GM15510 (cell line): ENCODE data around the gene WWP2.

ENCODE experiments used
- POLR2A ChIP-seq: IDR thresholded peaks from 3 replicates; pipeline ENCODE4 v1.6.1; 2011; ENCODE audit warnings: borderline replicate concordance; ENCODE audit not compliant: insufficient read length; ENCODE audit errors: extremely low read depth

The WWP2 gene

DNA sequence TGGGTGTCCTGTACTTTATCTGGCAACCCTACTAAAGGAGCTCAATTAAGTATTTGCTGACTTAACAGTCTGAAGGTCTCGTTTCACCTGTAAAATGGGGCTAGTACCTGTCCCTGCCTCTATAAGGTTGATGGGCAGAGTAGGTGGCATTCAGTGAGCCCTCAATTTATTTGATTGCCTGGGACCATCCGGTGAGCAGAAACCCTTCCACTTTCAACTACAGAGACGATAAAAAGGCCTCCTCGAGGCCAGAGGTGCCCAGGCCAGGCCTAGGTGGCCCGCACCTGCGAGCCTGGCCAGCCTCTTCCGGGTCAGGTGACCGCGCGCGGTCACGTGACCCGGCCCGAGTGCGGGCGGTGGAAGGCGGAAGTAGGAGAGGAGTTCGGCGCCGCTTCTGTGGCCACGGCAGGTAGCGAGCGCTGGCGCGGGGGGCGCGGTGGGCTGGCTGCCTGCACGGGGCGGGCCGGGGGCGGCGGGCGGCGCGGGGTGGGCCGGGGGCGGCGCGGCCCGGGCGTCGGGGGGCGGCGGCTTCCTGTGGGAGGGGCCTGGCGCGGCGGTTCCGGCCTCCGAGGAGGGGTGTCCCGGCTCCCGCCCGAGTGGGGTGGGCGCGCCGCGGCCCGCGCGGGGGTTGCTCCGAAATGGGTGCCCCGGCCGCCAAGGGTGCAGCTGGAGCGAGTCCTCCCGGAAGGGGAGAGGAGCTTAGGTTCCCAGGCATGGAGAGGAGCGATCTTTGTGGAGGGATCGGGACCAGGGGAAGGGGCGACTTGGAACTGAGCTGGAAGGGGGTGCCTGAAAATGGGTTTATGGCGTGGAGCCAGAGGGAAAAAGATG is at the start of gene WWP2:
Gene WWP2 (plus strand): TSS at position 350 of the 831 bp plus-strand sequence. CDS start 24,679 bp downstream, outside the sequence.
- peak; percentile 87 for TF ChIP-seq POLR2A

DNA sequence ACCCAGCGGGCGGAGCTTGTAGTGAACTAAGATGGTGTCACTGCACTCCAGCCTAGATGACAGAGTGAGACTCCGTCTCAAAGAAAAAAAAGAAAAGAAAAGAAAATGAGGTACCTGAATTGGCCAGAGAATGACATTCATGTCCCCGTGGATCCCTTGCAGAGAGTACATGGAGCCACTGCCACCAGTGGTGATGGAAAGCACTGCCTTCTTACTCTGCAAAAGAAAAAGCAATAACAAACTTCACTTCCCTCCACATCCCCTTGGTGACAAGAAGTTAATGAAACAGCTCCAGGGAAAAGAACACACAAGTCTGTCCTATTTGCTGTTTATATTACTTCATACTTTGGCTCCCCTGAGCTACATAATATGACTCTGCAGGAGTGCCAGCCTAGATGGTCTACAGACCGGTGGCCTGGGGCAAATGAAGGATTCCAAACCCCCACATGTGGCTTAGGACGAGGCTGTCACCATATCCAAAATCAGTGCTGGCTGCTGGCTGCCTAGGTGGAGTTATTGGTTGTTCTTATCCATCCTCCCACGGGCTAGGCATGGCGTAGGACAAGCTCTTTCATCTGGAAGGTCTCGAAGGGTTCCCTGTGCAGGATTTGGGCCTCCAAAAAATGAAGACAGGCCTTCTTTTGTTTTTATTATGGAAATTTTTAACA is 49.1 kb upstream of the WWP2 start:
- no peak for TF ChIP-seq POLR2A

- TF ChIP-seq POLR2A = no peak
These were observed 45.1 kb upstream of the WWP2 start for GRCh38 chr16:69717066-69717465.

DNA sequence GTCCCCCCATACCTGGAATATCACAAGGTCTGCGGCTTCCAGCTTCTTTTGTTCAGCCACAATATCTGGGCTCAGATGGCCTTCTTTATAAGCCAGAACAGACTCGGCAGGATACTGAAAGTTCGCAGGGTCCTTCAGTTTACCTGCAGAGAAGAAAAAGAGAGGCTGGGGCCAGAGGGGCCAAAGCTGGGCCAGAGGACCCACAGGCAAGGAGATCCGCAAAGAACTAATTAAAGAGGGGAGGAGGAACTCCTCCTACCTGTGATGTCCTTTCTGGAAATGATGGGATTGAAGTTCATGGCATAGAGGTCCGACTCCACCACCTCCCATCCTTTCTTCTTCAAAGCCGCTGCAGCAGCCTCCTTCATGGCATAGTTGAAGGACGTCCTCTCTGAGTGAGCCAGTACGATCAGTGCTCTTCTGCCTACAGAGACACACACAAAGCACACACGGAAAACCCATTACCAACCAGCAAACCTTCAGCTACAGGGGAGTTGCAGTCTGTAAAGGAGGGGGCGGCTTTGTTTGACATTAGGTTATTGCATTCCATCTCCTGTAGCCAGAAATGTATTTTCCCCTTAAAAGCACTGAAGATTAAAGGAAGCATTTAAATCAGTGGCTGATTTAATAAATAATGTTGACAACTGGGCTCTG is 43.9 kb upstream of the WWP2 start:
- no peak for TF ChIP-seq POLR2A

GRCh38 chr16:69720822-69721430 is 41.2 kb upstream of the WWP2 start:
- no peak for TF ChIP-seq POLR2A

- no peak for TF ChIP-seq POLR2A
These were observed 40.6 kb upstream of the WWP2 start for GRCh38 chr16:69721441-69721957.

DNA sequence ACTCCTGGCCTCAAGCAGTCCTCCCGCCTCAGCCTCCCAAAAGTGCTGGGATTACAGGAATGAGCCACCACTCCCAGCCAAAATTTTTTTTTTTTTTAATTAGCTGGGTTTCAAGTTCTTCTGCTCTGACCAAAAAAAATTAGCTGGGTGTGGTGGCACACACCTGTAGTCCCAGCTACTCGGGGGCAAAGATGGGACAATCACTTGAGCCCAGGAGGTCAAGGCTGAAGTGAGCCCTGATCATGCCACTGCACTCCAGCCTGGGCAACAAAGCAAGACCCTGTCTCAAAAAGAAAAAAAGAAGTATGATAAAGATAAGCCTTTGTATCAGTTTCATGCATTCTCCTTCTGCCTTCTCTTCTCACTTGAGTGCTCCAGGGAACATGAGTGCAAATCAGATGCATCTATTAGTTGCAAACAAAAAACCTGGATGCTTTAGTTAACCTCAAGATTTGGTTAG is 37.7 kb upstream of the WWP2 start:
- TF ChIP-seq POLR2A = no peak

DNA sequence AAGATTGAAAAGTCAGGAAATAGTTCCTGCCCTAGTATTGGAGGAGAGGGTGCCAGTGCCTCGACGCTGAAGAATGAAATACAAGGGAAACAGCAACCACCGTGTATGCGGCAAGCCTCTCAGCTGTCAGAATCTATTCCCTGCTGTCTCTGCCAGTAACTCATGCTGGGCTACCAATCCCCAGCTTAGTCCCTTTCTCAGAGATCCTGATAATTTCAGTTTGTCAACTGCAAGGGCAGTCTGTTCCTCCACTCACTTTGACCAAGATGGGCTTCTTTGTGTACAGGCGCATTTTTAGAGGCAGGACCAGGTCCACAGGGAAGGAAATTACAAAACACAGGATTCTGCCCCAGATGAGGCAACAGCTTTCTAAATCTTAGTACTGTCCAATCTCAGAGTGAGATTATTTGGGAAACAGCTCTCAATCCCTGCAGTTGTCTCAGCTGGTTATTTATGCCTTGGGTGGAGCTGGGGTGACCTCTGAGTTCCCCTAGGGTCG is 37.1 kb upstream of the WWP2 start:
- no peak for TF ChIP-seq POLR2A

- TF ChIP-seq POLR2A = no peak
These were observed 36.4 kb upstream of the WWP2 start for GRCh38 chr16:69725480-69726312.

DNA sequence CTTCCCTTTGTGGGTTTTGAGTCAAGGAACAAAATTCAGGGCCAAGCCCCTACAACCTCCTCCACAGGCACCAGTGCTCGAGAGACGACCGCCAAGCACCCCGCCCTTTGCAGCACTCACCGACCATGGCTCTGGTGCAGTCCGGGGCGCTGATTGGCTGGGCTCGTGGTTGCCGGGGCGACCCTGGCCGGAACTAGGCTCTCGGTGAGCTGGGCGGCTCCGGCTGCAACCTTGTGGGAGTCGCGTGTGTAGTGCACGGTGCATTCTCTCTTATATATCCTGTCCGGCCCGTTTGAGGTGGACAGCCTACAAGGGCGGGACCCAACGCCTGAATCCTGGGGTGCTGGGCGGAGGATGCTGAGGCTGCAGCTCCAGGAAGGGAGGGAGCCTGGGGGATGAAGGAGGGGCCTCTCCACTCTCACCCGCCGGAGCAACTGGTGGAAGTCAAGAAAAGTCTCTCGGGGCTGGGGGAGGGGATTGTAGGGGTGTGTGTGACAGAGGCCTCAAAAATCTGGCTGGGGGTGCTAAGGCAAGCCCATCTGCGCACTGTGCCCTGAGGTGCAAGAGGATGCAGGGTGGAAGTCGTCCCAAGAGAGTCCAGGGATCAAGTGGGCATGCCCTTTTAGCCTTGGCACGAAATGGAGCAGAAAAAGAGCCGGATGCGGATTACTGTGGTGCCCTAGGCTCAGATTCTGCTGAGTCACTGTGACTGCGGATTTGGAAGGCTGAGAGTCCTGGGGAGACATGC is 35.6 kb upstream of the WWP2 start, which contains the start of gene NQO1:
Gene NQO1 (minus strand): TSS at position 248 of the 748 bp plus-strand sequence. CDS start 121 bp downstream, at position 127.
- TF ChIP-seq POLR2A = peak; percentile 82

DNA sequence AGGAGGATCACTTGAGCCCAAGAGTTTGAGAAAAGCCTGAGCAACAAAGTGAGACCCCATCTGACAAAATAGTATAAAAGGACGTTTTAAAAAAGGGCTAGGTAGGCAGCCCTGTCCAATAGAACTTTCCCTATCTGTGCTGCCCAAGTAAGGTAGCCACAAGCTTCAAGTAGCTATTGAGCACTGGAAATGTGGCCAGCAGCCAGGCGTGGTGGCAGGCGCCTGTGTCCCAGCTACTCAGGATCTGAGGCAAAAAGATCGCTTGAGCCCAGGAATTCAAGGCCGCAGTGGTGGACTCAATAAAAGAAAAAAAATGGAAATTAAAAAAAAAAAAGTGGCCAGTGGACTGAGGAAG is 34.2 kb upstream of the WWP2 start:
- no peak for TF ChIP-seq POLR2A

DNA sequence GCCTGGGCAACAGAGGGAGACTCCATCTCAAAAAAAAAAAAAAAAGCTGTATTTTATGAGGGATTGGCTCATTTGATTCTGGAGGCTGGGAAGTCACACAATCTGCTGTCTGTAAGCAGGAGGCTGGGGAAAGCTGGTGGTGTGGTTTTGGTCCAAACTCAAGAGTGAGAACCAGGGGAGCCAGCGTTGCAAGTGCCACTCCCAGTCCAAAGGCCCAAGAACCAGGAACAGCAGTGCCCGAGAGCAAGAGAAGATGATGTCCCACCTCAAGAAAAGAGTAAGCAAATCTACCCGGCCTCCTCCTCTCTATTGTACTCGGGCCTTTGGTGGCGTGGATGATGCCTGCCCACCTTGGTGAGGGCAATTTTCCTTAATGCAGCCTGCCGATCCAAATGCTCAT is 30.0 kb upstream of the WWP2 start:
- TF ChIP-seq POLR2A = no peak

GRCh38 chr16:69741519-69741918 is 20.6 kb upstream of the WWP2 start:
- no peak for TF ChIP-seq POLR2A
